Breast epithelium (tissue), 4 donors: ENCODE measurements around the gene CHSY1. TPM values are rescaled to one million over a fixed set of nuclear protein-coding genes. Genes with fewer than 3 reads are reported as not detected.
A peak's percentile ranks its signal among the peaks of the same experiment; 100 is the strongest.

Experiments used
- DNase-seq, 2 donors: peaks; one replicate each; pipeline ENCODE4 v3.0.0-alpha.2; 2019; ENCODE audit warnings: low spot score in 2 of 2
- H3K27ac ChIP-seq, 2 donors: fragments of 200-600 bp; sonication (generic) in 1 of 2; one replicate each; pipeline ENCODE4 v1.5.1; 2016 to 2019; ENCODE audit warnings: mild to moderate bottlenecking in 1 of 2
- H3K27me3 ChIP-seq, 2 donors: fragments of 200-600 bp; sonication (generic) in 1 of 2; one replicate each; pipeline versions ENCODE4 v1.5.1 to v1.6.0; 2017 to 2019; ENCODE audit warnings: control low read depth in 1 of 2, mild to moderate bottlenecking in 1 of 2
- H3K36me3 ChIP-seq: fragments of 200-600 bp; one replicate; pipeline ENCODE4 v1.5.1; 2019
- H3K4me1 ChIP-seq, 2 donors: fragments of 200-600 bp; sonication (generic); one replicate each; pipeline ENCODE4 v1.5.1; 2016 to 2019; ENCODE audit warnings: control low read depth in 1 of 2
- H3K4me3 ChIP-seq, 3 donors: fragments of 200-600 bp; sonication (generic); 1 replicate in 2 of 3; 2 replicates in 1 of 3; pipeline ENCODE4 v1.5.1; 2016 to 2019; ENCODE audit warnings: mild to moderate bottlenecking in 3 of 3, moderate library complexity in 2 of 3
- H3K9me3 ChIP-seq, 2 donors: fragments of 200-600 bp; sonication (generic) in 1 of 2; one replicate each; pipeline ENCODE4 v1.5.1; 2016 to 2019; ENCODE audit warnings: control low read depth in 1 of 2
- CTCF ChIP-seq, 3 donors: fragments of 450-650 bp; IDR thresholded peaks; one replicate each; pipeline ENCODE4 v1.5.1; 2016 to 2017; ENCODE audit warnings: antibody characterized with exemption in 3 of 3, mild to moderate bottlenecking in 3 of 3, moderate library complexity in 3 of 3
- POLR2A ChIP-seq: fragments of 450-650 bp; IDR thresholded peaks from one replicate; pipeline ENCODE4 v1.6.1; 2016; ENCODE audit warnings: antibody characterized with exemption, mild to moderate bottlenecking, moderate library complexity
- POLR2AphosphoS5 ChIP-seq, 3 donors: sonication (generic); formaldehyde crosslinking; IDR thresholded peaks; one replicate each; pipeline ENCODE4 v1.6.1; 2017; ENCODE audit warnings: antibody characterized with exemption in 3 of 3
- intact Hi-C: fragments of 100-400 bp; cut with DNase I; formaldehyde crosslinking; loops from one replicate; pipeline ENCODE4 v1.15.1; 2023; ENCODE audit warnings: low total_unique reads
- total RNA-seq, 3 donors: library from RNA; depleted of rRNA; stranded (reverse); fragments of >200 nt; gene quantifications; one replicate each; pipeline ENCODE4 v1.1.0, GENCODE V29; 2016

CHSY1 gene
- total RNA-seq, 3 donors from 2014 or later = 22.6 to 36.7 (median 33.4) TPM

GRCh38 chr15:101262551-101262950 lies 10.7 kb upstream of the CHSY1 start:
- H3K4me1 ChIP-seq = peaks cover 5 to 7% of the 10 kb centered on the region in 2 donors
- H3K4me3 ChIP-seq = no peak overlapping the region
- no peaks in the 10 kb centered on the region for H3K9me3 ChIP-seq
- no peaks in the 10 kb centered on the region for H3K36me3 ChIP-seq
- intact Hi-C loops = no loop called here
- DNase-seq = no peak
- TF ChIP-seq CTCF (IDR thresholded peaks at IDR 0.05) (no peak), POLR2AphosphoS5 (IDR thresholded peaks at IDR 0.05) (no peak), POLR2A (no peak)
- H3K27me3 ChIP-seq = no peaks in the 10 kb centered on the region
- no peak overlapping the region for H3K27ac ChIP-seq

GRCh38 chr15:101258238-101259144 lies 6.6 kb upstream of the CHSY1 start:
- Histone ChIP-seq H3K27ac (no peak overlapping the region), H3K27me3 (no peaks in the 10 kb centered on the region), H3K36me3 (no peaks in the 10 kb centered on the region), H3K4me1 (no peaks in the 10 kb centered on the region), H3K4me3 (no peak overlapping the region), H3K9me3 (no peaks in the 10 kb centered on the region)
- intact Hi-C loops = loop anchor here (2.0 to 10.0 kb wide), 3 partner anchors 134 to 244 kb away; no protein-coding TSS in a partner anchor
- TF ChIP-seq POLR2AphosphoS5 (IDR thresholded peaks at IDR 0.05) (no peak), POLR2A (no peak), CTCF (IDR thresholded peaks at IDR 0.05) (peak; percentile 43 to 91 (median 89))
- DNase-seq = peak in 1 of 2 donors; percentile 62

GRCh38 chr15:101256757-101257156 lies 4.9 kb upstream of the CHSY1 start:
- no peak for TF ChIP-seq CTCF (IDR thresholded peaks at IDR 0.05)
- no peak for TF ChIP-seq POLR2AphosphoS5 (IDR thresholded peaks at IDR 0.05)
- TF ChIP-seq POLR2A = no peak

GRCh38 chr15:101255615-101256241 lies 3.9 kb upstream of the CHSY1 start:
- intact Hi-C loops = loop anchor here (10.0 kb wide), 2 partner anchors 131 to 241 kb away; no protein-coding TSS in a partner anchor
- no peak overlapping the region for H3K27ac ChIP-seq
- no peaks in the 10 kb centered on the region for H3K9me3 ChIP-seq
- H3K36me3 ChIP-seq = no peaks in the 10 kb centered on the region
- H3K4me3 ChIP-seq = no peak overlapping the region
- no peaks in the 10 kb centered on the region for H3K27me3 ChIP-seq
- DNase-seq = no peak
- H3K4me1 ChIP-seq = no peaks in the 10 kb centered on the region
- TF ChIP-seq POLR2AphosphoS5 (IDR thresholded peaks at IDR 0.05) (no peak), CTCF (IDR thresholded peaks at IDR 0.05) (no peak), POLR2A (no peak)

More at GRCh38 chr15:101256757-101257156, 4.9 kb upstream of the CHSY1 start:
- H3K4me1 ChIP-seq = no peaks in the 10 kb centered on the region
- H3K27me3 ChIP-seq = no peaks in the 10 kb centered on the region
- no peaks in the 10 kb centered on the region for H3K36me3 ChIP-seq
- DNase-seq = no peak
- H3K4me3 ChIP-seq = no peak overlapping the region
- H3K27ac ChIP-seq = no peak overlapping the region
- H3K9me3 ChIP-seq = no peaks in the 10 kb centered on the region
- intact Hi-C loops = loop anchor here (10.0 kb wide), 2 partner anchors 132 to 242 kb away; no protein-coding TSS in a partner anchor

- no peak for DNase-seq
- Histone ChIP-seq H3K36me3 (no peaks in the 10 kb centered on the region), H3K4me3 (no peak overlapping the region), H3K27ac (no peak overlapping the region), H3K27me3 (no peaks in the 10 kb centered on the region), H3K9me3 (no peaks in the 10 kb centered on the region), H3K4me1 (peaks cover 0 to 6% of the 10 kb centered on the region in 2 donors)
- no peak for TF ChIP-seq POLR2A
- TF ChIP-seq CTCF (IDR thresholded peaks at IDR 0.05) = no peak
- no peak for TF ChIP-seq POLR2AphosphoS5 (IDR thresholded peaks at IDR 0.05)
- intact Hi-C loops = loop anchor here (10.0 kb wide), 2 partner anchors 130 to 240 kb away; no protein-coding TSS in a partner anchor
Observed at GRCh38 chr15:101255051-101255395, 3.2 kb upstream of the CHSY1 start.
